Parathyroid adenoma (tissue), 2 donors: Measurements from ENCODE around the gene DOCK4.

Experiments used
- H2AFZ ChIP-seq: fragments of 300-600 bp; sonication (generic); one replicate; pipeline ENCODE4 v1.7.0; 2017; ENCODE audit warnings: antibody characterized with exemption, mild to moderate bottlenecking
- H3K27ac ChIP-seq: fragments of 300-600 bp; sonication (generic); one replicate; pipeline ENCODE4 v1.7.0; 2017
- H3K27me3 ChIP-seq: fragments of 300-600 bp; sonication (generic); one replicate; pipeline ENCODE4 v1.7.0; 2017; ENCODE audit warnings: low read length; ENCODE audit not compliant: control insufficient read depth, insufficient read depth
- H3K36me3 ChIP-seq: fragments of 300-600 bp; sonication (generic); one replicate; pipeline ENCODE4 v1.7.0; 2017; ENCODE audit warnings: low read length; ENCODE audit not compliant: control insufficient read depth, insufficient read depth
- H3K4me1 ChIP-seq: fragments of 300-600 bp; sonication (generic); one replicate; pipeline ENCODE4 v1.7.0; 2017; ENCODE audit warnings: control low read depth
- H3K4me2 ChIP-seq: fragments of 300-600 bp; sonication (generic); one replicate; pipeline ENCODE4 v1.7.0; 2017; ENCODE audit warnings: low read length
- H3K4me3 ChIP-seq: fragments of 300-600 bp; sonication (generic); one replicate; pipeline ENCODE4 v1.7.0; 2017; ENCODE audit warnings: low read depth, low read length
- H3K79me2 ChIP-seq: fragments of 300-600 bp; sonication (generic); one replicate; pipeline ENCODE4 v1.7.0; 2017; ENCODE audit warnings: control low read depth
- H3K9ac ChIP-seq: fragments of 300-600 bp; sonication (generic); one replicate; pipeline ENCODE4 v1.7.0; 2017; ENCODE audit warnings: mild to moderate bottlenecking
- H3K9me3 ChIP-seq: fragments of 300-600 bp; sonication (generic); one replicate; pipeline ENCODE4 v1.7.0; 2017; ENCODE audit warnings: low read length; ENCODE audit not compliant: control insufficient read depth
- TF ChIP-seq, protein P1 (sequence below): fragments of 300-600 bp; sonication (generic); IDR thresholded peaks from one replicate; pipeline ENCODE4 v1.7.0; 2017; ENCODE audit warnings: antibody characterized with exemption, mild to moderate bottlenecking
- donor health status: primary hyperparathyroidism.

The DOCK4 gene

DNA sequence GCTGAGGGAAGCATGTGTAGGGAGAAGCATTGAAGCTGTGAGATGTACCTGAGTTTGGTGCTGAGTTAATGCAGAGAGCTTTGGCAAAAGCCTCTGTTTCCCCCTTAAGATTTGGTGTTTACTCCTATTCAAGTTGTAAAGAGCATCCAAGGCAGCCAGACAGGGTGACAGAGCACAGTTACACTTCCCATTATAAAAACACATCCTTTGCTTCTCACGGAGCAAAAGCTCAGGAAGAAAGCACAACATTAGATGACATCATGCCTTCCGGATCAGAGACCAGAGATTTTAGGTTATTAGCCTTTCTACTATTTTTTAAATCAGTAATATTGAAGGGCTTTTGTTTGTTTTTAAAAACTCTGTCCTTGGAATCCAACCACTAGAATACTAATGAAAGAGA lies 182.9 kb downstream of the DOCK4 start:
- H3K9ac ChIP-seq: no peak overlapping the region
- no peaks in the 10 kb centered on the region for H3K4me1 ChIP-seq
- no peak overlapping the region for H3K4me2 ChIP-seq
- no peaks in the 10 kb centered on the region for H3K9me3 ChIP-seq
- H3K79me2 ChIP-seq: no peaks in the 10 kb centered on the region
- TF ChIP-seq, protein P1, sequence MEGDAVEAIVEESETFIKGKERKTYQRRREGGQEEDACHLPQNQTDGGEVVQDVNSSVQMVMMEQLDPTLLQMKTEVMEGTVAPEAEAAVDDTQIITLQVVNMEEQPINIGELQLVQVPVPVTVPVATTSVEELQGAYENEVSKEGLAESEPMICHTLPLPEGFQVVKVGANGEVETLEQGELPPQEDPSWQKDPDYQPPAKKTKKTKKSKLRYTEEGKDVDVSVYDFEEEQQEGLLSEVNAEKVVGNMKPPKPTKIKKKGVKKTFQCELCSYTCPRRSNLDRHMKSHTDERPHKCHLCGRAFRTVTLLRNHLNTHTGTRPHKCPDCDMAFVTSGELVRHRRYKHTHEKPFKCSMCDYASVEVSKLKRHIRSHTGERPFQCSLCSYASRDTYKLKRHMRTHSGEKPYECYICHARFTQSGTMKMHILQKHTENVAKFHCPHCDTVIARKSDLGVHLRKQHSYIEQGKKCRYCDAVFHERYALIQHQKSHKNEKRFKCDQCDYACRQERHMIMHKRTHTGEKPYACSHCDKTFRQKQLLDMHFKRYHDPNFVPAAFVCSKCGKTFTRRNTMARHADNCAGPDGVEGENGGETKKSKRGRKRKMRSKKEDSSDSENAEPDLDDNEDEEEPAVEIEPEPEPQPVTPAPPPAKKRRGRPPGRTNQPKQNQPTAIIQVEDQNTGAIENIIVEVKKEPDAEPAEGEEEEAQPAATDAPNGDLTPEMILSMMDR: no peak
- no peaks in the 10 kb centered on the region for H3K27me3 ChIP-seq
- H3K4me3 ChIP-seq: no peak overlapping the region
- no peaks in the 10 kb centered on the region for H3K36me3 ChIP-seq
- no peak overlapping the region for H3K27ac ChIP-seq
- H2AFZ ChIP-seq: no peak overlapping the region

DNA sequence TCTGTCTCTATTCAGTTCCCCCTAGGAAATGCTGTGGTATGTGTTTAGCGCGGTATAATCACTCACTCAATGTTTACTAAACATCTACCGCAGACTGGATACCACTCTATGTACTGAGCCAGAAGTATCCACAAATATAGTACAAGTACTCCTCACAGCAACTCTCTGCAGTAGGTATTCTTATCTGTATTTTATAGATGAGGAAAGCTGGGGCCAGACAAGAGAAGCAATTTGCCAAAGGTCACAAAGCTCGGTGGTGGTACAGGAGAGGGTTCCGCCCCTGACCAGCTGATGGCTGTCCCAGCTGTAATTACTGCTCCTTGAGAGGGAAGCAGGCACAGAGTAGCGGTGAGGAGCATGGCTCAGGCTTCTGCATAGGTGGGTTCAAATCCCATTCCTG lies 184.1 kb downstream of the DOCK4 start:
- Histone ChIP-seq H3K4me2 (no peak overlapping the region), H2AFZ (no peak overlapping the region), H3K4me1 (no peaks in the 10 kb centered on the region), H3K9me3 (no peaks in the 10 kb centered on the region), H3K4me3 (no peak overlapping the region), H3K36me3 (no peaks in the 10 kb centered on the region), H3K27me3 (no peaks in the 10 kb centered on the region), H3K9ac (no peak overlapping the region), H3K27ac (no peak overlapping the region), H3K79me2 (no peaks in the 10 kb centered on the region)
- TF ChIP-seq, protein P1: no peak

DNA sequence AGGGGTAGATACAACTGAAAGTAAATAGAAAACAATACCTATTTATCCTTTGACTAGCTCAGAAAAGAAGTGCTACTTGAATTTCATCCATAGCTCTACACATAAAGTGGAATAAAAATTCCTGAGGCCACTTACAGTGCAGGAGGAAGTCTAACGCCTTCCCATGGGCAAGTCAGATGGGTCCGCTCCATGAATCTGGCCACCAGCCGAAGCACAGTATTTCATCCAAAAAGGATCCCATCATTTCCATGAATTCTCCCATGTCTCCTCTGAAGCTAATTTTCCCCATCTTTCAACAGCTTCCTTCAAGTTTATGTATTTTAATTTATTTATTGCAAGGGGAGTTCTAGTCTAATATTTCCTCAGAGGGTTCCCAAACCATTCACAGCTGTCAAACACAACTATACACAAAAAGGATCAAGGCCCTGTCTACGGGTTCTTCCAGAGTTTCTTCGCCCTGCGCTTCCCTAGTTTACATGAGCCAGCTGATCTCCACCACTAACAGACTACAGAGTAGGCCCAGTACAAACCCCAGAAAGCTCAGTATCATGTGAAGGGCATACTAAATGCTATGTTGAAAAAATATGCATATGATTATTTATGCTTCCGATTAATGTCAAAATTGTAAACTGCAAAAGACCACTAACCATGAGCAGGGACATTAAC lies 184.7 kb downstream of the DOCK4 start:
- H3K4me1 ChIP-seq: no peaks in the 10 kb centered on the region
- no peak overlapping the region for H3K27ac ChIP-seq

DNA sequence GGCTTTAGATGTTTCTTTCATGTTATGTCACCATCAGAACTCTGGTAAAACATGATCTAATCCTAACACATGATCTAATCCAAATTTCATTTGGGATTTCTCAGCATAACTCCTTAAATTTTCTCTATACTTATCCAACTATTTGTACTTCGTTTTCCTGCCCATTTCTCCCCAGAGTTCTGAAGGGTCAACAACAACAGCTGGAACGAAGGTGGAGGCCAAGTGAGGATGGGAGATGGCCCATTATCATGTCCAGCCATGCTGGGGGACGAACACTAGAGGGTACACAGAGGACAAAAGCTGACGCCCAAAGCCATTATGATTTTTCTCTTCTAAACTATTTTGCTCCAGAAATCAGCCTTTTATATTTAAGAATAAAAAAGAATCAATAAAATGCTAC lies 185.4 kb downstream of the DOCK4 start:
- TF ChIP-seq, protein P1: no peak

More for the DNA sequence above, 184.7 kb downstream of the DOCK4 start:
- Histone ChIP-seq H3K36me3 (no peaks in the 10 kb centered on the region), H2AFZ (no peak overlapping the region), H3K79me2 (no peaks in the 10 kb centered on the region), H3K9me3 (no peaks in the 10 kb centered on the region), H3K9ac (no peak overlapping the region), H3K4me3 (no peak overlapping the region), H3K4me2 (no peak overlapping the region), H3K27me3 (no peaks in the 10 kb centered on the region)
- TF ChIP-seq, protein P1: no peak

DNA sequence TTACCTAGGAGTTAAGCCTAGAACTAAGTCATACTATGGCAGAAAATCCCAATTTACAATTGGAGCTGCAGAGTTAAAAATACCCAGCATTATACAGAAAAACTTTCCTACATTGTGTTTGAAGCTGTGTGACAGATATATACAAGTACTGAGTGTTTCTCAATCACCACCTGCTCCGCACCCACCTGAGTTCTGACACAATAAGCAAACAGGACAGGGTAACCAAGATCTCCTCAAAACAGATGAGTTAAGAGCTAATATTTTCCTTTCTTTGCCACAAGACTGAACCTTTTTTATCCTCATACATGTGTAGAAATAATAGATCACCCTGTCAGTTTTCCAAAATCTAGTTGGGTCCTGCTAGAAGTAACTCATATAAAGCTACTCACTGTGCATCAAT lies 186.3 kb downstream of the DOCK4 start:
- TF ChIP-seq, protein P1: no peak
- H2AFZ ChIP-seq: no peak overlapping the region
- no peak overlapping the region for H3K4me2 ChIP-seq
- no peaks in the 10 kb centered on the region for H3K36me3 ChIP-seq
- no peak overlapping the region for H3K9ac ChIP-seq
- no peaks in the 10 kb centered on the region for H3K79me2 ChIP-seq
- H3K9me3 ChIP-seq: no peaks in the 10 kb centered on the region
- H3K27me3 ChIP-seq: no peaks in the 10 kb centered on the region
- no peak overlapping the region for H3K4me3 ChIP-seq
- H3K4me1 ChIP-seq: no peaks in the 10 kb centered on the region
- no peak overlapping the region for H3K27ac ChIP-seq

More for the DNA sequence above, 185.4 kb downstream of the DOCK4 start:
- Histone ChIP-seq H3K4me1 (no peaks in the 10 kb centered on the region), H3K4me3 (no peak overlapping the region), H3K27me3 (no peaks in the 10 kb centered on the region), H3K9ac (no peak overlapping the region), H3K9me3 (no peaks in the 10 kb centered on the region), H3K4me2 (no peak overlapping the region), H3K36me3 (no peaks in the 10 kb centered on the region), H3K79me2 (no peaks in the 10 kb centered on the region), H3K27ac (no peak overlapping the region), H2AFZ (no peak overlapping the region)
